Measurements from ENCODE around the gene MUL1.
A peak's percentile ranks its signal among the peaks of the same experiment; 100 is the strongest.
"Not testable (repeated sequence)": the region's sequence is repeated elsewhere in the genome, so short reads cannot be mapped to it uniquely, and the experiment has no call there.

Gene MUL1

DNA sequence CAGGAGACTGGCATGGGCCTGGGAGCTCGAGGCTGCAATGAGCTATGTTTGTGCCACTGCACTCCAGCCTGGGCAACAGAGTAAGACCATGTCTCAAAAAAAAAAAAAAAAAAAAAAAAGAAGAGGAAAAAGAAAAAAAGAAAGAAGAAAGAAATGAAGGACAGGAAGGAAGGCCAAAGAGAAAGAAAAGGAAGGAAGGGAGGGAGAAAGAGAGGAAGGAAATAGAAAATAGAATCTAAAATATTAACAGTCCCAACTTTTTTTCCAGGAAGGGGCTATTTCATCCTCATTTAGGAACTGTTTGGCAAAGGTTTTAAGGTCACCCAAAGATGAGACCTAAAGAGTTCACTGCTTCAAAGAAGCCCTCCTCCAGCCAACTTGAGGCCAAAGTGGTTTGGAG is 2.5 kb downstream of the MUL1 start:
- Histone ChIP-seq H3K4me3 (ENCODE audit: low read depth, low read length) (no peak overlapping the region), H3K36me3 (ENCODE audit: control insufficient read depth, insufficient read depth, low read length) (peaks cover 13% of the 10 kb centered on the region), H3K27me3 (ENCODE audit: control insufficient read depth, insufficient read depth, low read length) (no peaks in the 10 kb centered on the region), H3K9ac (ENCODE audit: low read depth, low read length) (no peak overlapping the region), H3K9me3 (ENCODE audit: control insufficient read depth, insufficient read depth, low read length) (no peaks in the 10 kb centered on the region), H3K4me1 (ENCODE audit: control insufficient read depth, insufficient read depth, low read length) (no peaks in the 10 kb centered on the region)

DNA sequence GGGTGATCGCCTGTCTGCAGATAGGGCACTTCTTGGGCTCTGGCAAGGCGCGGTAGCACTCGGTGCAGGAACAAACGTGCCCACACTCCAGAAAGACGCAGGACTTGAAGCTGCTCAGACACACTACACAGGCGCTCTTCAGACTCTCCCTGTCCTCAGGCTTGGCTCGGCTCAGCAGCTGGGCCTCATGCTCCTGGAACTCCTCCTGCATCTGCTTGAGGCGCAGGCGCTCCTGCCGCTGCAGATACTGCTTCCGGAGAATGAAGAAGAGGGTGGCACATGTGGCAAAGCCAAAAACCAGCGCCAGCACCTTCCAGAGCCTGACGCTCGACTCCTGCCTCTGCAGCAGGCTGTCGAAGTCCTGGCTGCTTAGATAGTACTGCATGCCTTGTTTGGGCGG is 7.2 kb downstream of the MUL1 start:
- H3K4me3 ChIP-seq (ENCODE audit: low read depth, low read length) = no peak overlapping the region
- H3K4me1 ChIP-seq (ENCODE audit: control insufficient read depth, insufficient read depth, low read length) = no peaks in the 10 kb centered on the region
- H3K36me3 ChIP-seq (ENCODE audit: control insufficient read depth, insufficient read depth, low read length) = peaks cover 19% of the 10 kb centered on the region

DNA sequence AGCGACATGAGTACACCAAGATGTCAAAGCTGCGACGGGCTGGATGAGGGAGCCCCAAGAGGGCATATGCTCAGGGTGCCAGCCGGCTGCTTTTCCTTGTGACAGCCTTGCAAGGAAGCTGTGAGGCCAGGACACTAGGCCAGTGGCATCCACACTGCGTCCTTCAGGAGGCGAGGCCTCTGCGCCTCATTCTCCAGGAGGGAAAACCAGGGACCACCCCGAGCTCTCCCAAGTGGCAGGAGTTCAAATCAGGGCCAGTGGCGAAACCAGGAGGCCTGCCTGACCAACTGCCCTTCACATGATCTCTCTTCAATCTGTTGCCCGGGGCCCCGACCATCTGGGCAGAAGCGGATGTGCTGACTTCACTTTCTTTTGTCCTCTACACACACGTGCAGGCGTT is 8.2 kb downstream of the MUL1 start:
- H3K36me3 ChIP-seq (ENCODE audit: control insufficient read depth, insufficient read depth, low read length) = peaks cover 19% of the 10 kb centered on the region
- no peaks in the 10 kb centered on the region for H3K9me3 ChIP-seq (ENCODE audit: control insufficient read depth, insufficient read depth, low read length)
- H3K4me3 ChIP-seq (ENCODE audit: low read depth, low read length) = no peak overlapping the region
- H3K4me1 ChIP-seq (ENCODE audit: control insufficient read depth, insufficient read depth, low read length) = no peaks in the 10 kb centered on the region
- H3K27me3 ChIP-seq (ENCODE audit: control insufficient read depth, insufficient read depth, low read length) = no peaks in the 10 kb centered on the region
- no peak overlapping the region for H3K9ac ChIP-seq (ENCODE audit: low read depth, low read length)

More for the DNA sequence above, 7.2 kb downstream of the MUL1 start:
- H3K27me3 ChIP-seq (ENCODE audit: control insufficient read depth, insufficient read depth, low read length) = no peaks in the 10 kb centered on the region
- no peaks in the 10 kb centered on the region for H3K9me3 ChIP-seq (ENCODE audit: control insufficient read depth, insufficient read depth, low read length)
- no peak overlapping the region for H3K9ac ChIP-seq (ENCODE audit: low read depth, low read length)

DNA sequence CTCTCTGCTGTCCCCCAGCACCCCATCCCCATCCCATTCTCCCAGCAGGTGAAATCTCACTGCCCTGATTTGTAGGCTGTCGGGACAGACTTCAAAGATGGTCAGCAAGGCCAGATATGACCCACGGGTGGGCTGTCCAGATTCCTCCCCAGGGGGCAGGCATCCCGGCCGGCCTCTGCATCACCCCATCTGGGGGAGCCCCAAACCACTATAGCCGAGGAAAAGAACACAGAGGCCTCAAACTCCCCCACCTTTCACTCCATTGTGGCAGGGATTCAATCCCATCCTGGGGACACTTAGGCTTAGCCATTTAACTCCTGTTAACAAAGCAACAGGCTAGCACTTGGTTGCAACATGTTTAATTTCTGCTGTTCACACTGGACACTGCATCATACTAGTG is 8.8 kb downstream of the MUL1 start:
- no peaks in the 10 kb centered on the region for H3K4me1 ChIP-seq (ENCODE audit: control insufficient read depth, insufficient read depth, low read length)
- peaks cover 19% of the 10 kb centered on the region for H3K36me3 ChIP-seq (ENCODE audit: control insufficient read depth, insufficient read depth, low read length)
- H3K9me3 ChIP-seq (ENCODE audit: control insufficient read depth, insufficient read depth, low read length) = no peaks in the 10 kb centered on the region

DNA sequence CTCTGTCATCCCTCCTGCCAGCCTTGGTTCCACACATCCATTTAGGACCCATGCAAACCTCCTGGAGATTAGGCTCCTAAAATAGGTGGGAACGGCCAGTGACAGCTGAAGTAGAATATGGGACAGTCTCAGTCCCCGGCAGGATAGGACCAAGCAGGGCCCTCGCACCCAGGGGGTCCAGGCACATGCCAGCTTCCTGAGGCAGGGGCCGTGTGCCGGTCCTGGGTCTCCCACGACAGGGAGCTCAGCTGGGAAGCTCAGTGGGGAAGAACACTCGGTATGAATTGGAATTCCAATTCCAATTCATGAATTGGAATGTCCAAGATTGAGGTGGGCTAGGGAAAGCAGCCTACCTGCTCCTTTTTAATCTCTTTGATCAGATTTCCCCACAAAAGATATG is 9.8 kb downstream of the MUL1 start:
- Histone ChIP-seq H3K9me3 (ENCODE audit: control insufficient read depth, insufficient read depth, low read length) (no peaks in the 10 kb centered on the region), H3K9ac (ENCODE audit: low read depth, low read length) (no peak overlapping the region), H3K4me3 (ENCODE audit: low read depth, low read length) (no peak overlapping the region), H3K4me1 (ENCODE audit: control insufficient read depth, insufficient read depth, low read length) (no peaks in the 10 kb centered on the region), H3K27me3 (ENCODE audit: control insufficient read depth, insufficient read depth, low read length) (no peaks in the 10 kb centered on the region), H3K36me3 (ENCODE audit: control insufficient read depth, insufficient read depth, low read length) (peaks cover 19% of the 10 kb centered on the region)

More for the DNA sequence above, 8.8 kb downstream of the MUL1 start:
- no peak overlapping the region for H3K4me3 ChIP-seq (ENCODE audit: low read depth, low read length)
- H3K27me3 ChIP-seq (ENCODE audit: control insufficient read depth, insufficient read depth, low read length) = no peaks in the 10 kb centered on the region
- no peak overlapping the region for H3K9ac ChIP-seq (ENCODE audit: low read depth, low read length)

DNA sequence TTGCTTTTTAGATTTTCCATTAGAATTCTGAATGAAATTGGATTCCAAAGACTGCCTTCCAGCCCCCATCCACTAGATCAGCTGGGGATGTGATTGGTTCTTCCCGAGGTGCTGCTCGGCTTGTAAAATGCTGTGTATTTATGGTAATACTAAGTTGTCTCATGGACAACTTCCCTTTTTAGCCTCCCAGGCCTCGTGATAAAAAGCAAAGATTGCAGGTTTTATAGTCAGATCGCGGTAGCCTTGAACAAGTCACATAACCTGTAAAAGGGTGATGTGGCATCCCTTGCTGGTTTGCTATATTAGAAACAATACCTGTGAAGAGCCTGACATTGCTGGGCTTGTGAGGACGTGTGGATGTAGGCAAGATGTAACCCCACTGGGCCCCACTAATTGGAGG is 10.4 kb downstream of the MUL1 start:
- H3K9ac ChIP-seq (ENCODE audit: low read depth, low read length) = no peak overlapping the region
- H3K9me3 ChIP-seq (ENCODE audit: control insufficient read depth, insufficient read depth, low read length) = no peaks in the 10 kb centered on the region
- no peak overlapping the region for H3K4me3 ChIP-seq (ENCODE audit: low read depth, low read length)
- H3K4me1 ChIP-seq (ENCODE audit: control insufficient read depth, insufficient read depth, low read length) = no peaks in the 10 kb centered on the region
- peaks cover 4% of the 10 kb centered on the region for H3K27me3 ChIP-seq (ENCODE audit: control insufficient read depth, insufficient read depth, low read length)
- peaks cover 19% of the 10 kb centered on the region for H3K36me3 ChIP-seq (ENCODE audit: control insufficient read depth, insufficient read depth, low read length)

DNA sequence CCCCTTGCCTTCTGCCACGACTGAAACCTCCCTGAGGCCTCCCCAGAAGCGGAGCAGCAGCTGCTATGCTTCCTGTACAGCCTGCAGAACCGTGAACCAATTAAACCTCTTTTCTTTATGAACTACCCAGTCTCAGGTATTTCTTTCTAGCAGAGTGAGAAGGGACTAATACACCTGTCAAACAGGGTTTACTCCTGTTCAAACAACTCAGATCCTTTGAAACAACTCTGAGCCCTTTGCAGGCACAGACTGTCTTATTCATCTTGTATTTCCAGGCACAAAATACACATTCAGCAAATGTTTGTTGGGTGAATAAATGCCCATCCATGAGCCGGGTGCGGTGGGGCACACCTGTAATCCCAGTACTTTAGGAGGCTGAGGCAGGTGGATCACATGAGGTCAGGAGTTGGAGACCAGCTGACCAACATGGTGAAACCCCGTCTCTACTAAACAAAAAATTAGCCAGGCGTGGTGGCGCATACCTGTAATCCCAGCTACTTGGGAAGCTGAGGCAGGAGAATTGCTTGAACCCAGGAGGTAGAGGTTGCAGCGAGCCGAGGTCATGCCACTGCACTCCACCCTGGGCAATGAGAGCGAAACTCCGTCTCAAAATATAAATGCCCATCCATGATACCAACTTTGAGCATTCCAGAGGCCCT is 11.1 kb downstream of the MUL1 start:
- peaks cover 16% of the 10 kb centered on the region for H3K36me3 ChIP-seq (ENCODE audit: control insufficient read depth, insufficient read depth, low read length)

DNA sequence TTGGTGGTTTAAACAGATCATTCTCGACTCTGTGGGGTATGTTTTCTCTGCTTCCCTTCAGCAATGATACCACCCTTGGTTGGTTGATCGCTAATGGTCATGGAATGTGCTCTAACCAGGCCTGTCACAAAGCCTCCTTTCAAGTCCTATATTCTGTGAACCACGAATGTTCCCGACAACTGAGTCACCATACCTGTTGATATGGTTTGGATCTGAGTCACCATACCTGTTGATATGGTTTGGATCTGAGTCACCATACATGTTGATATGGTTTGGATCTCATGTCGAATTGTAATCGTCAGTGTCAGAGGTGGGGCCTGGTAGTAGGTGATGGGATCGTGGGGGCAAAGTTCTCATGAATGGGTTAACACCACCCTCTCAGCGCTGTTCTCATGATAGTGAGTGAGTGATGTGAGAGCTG is 11.7 kb downstream of the MUL1 start:
- Histone ChIP-seq H3K4me1 (ENCODE audit: control insufficient read depth, insufficient read depth, low read length) (no peaks in the 10 kb centered on the region), H3K36me3 (ENCODE audit: control insufficient read depth, insufficient read depth, low read length) (peaks cover 14% of the 10 kb centered on the region), H3K27me3 (ENCODE audit: control insufficient read depth, insufficient read depth, low read length) (peaks cover 8% of the 10 kb centered on the region), H3K9ac (ENCODE audit: low read depth, low read length) (no peak overlapping the region), H3K9me3 (ENCODE audit: control insufficient read depth, insufficient read depth, low read length) (no peaks in the 10 kb centered on the region), H3K4me3 (ENCODE audit: low read depth, low read length) (no peak overlapping the region)

More for the DNA sequence above, 11.1 kb downstream of the MUL1 start:
- not testable (repeated sequence) for H3K9me3 ChIP-seq (ENCODE audit: control insufficient read depth, insufficient read depth, low read length); H3K9ac ChIP-seq (ENCODE audit: low read depth, low read length); H3K27me3 ChIP-seq (ENCODE audit: control insufficient read depth, insufficient read depth, low read length); H3K4me3 ChIP-seq (ENCODE audit: low read depth, low read length); H3K4me1 ChIP-seq (ENCODE audit: control insufficient read depth, insufficient read depth, low read length)

DNA sequence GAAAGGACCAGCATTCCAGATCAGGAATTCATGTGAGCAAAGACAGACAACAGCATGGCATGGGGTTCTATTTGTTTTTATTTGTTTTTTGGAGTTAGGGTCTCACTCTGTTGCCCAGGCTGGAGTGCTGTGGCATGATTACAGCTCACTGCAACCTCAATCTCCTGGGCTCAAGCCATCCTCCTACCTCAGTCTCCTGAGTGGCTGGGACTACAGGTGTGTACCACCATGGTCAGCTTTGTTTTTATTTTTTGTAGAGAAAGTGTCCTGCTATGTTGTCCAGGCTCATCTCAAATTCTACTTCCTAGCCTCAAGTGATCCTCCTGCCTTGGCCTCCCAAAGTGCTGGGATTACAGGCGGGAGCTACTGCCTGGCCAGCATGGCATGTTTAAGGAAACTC is 12.3 kb downstream of the MUL1 start:
- Histone ChIP-seq H3K4me1 (ENCODE audit: control insufficient read depth, insufficient read depth, low read length) (no peaks in the 10 kb centered on the region), H3K9me3 (ENCODE audit: control insufficient read depth, insufficient read depth, low read length) (no peaks in the 10 kb centered on the region), H3K4me3 (ENCODE audit: low read depth, low read length) (no peak overlapping the region), H3K27me3 (ENCODE audit: control insufficient read depth, insufficient read depth, low read length) (peaks cover 11% of the 10 kb centered on the region), H3K9ac (ENCODE audit: low read depth, low read length) (no peak overlapping the region), H3K36me3 (ENCODE audit: control insufficient read depth, insufficient read depth, low read length) (peaks cover 8% of the 10 kb centered on the region)

DNA sequence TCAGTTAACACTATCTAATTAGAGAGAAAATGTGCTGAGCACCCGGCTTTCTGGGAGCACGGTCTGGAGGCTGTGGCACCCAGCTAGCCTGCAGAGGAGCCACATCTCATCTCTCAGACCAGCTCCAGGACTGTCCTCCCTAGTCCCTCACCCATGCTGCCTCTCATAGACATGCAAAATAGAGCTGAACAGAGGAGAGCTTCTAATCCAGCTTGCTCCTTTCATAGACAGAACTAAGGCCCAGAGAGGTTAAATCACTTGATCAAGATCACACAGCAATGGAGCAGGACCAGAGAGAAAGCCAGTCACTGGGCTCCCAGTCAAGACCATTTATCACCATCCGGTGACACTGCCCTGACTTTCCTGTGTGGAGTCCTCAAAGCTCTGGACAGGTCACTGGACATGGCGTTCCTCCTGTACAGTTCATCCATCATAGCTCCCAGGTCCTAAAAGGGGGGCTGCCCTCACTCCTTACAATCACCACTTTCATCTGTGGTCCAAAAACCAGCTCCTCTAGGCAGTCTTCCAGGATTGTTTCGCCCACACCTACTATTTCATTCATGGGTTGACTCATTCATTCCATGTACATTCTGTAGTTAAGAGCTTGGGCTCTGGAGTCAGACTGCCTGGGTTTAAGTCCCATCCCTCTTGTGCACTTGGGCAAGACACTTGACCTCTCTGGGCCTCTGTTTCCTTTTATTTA is 13.2 kb downstream of the MUL1 start:
- Histone ChIP-seq H3K4me3 (ENCODE audit: low read depth, low read length) (no peak overlapping the region), H3K36me3 (ENCODE audit: control insufficient read depth, insufficient read depth, low read length) (no peaks in the 10 kb centered on the region)

DNA sequence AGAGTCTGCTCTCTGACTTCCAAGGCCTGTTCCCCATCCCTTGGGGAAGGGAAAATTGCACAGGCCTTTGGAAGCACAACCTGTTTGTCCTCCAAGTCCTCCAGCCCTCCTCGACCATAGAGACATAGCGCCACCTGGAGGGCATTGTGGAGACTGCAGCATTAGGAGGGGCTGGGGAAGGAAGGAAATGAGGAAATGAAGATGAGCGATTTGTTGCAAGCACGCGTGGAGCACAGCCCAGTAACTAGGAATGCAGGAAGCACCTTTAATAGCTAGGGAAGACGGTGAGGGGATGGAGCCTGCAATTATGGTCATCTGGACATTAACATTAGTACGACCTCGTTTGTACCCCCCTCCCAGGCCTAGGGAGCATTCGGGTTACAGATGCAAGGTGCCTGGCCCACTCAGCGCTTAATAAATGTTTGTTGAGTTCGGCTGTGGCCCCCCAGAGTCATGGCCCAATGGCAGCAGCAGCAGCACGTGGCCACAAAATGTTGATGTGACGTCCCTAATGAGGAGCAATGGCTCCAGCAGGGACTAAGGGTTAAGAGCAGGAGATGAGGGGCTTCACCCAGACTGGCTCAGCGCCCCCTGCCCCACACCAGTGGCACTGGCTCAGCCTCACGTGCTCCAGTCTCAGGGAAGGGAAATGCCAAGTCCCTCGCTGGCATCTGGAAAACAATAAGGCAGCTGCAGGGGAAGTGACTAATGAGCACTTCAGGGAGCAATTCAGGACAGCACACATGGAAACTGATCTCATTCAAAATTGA is 13.9 kb downstream of the MUL1 start:
- H3K9ac ChIP-seq (ENCODE audit: low read depth, low read length) = no peak overlapping the region
- H3K9me3 ChIP-seq (ENCODE audit: control insufficient read depth, insufficient read depth, low read length) = no peaks in the 10 kb centered on the region
- no peaks in the 10 kb centered on the region for H3K36me3 ChIP-seq (ENCODE audit: control insufficient read depth, insufficient read depth, low read length)
- H3K4me3 ChIP-seq (ENCODE audit: low read depth, low read length) = peak overlapping the region; percentile 49
- H3K27me3 ChIP-seq (ENCODE audit: control insufficient read depth, insufficient read depth, low read length) = peaks cover 27% of the 10 kb centered on the region
- no peaks in the 10 kb centered on the region for H3K4me1 ChIP-seq (ENCODE audit: control insufficient read depth, insufficient read depth, low read length)

More for the DNA sequence above, 13.2 kb downstream of the MUL1 start:
- Histone ChIP-seq H3K27me3 (ENCODE audit: control insufficient read depth, insufficient read depth, low read length) (peaks cover 20% of the 10 kb centered on the region), H3K4me1 (ENCODE audit: control insufficient read depth, insufficient read depth, low read length) (no peaks in the 10 kb centered on the region), H3K9me3 (ENCODE audit: control insufficient read depth, insufficient read depth, low read length) (no peaks in the 10 kb centered on the region), H3K9ac (ENCODE audit: low read depth, low read length) (no peak overlapping the region)

All from iPS-15b (cell line).